Peyer's patch (tissue), 4 donors: ENCODE results near the gene MYBPC3. TPM values are rescaled to one million over a fixed set of nuclear protein-coding genes. Genes with fewer than 3 reads are reported as not detected.

Experiments used
- DNase-seq, 3 donors: peaks; one replicate each; pipeline ENCODE4 v3.0.0-alpha.2; 2017 to 2019
- H3K27ac ChIP-seq, 4 donors: fragments of 200-600 bp; sonication (generic); one replicate each; pipeline ENCODE4 v1.5.1; 2016 to 2019
- H3K27me3 ChIP-seq, 2 donors: fragments of 200-600 bp; sonication (generic); one replicate each; pipeline ENCODE4 v1.5.1; 2019
- H3K36me3 ChIP-seq, 3 donors: fragments of 200-600 bp; sonication (generic); one replicate each; pipeline ENCODE4 v1.5.1; 2016 to 2019
- H3K4me1 ChIP-seq, 4 donors: fragments of 200-600 bp; sonication (generic); one replicate each; pipeline ENCODE4 v1.5.1; 2016 to 2019
- H3K4me3 ChIP-seq, 4 donors: fragments of 200-600 bp; sonication (generic); 1 replicate in 3 of 4; 2 replicates in 1 of 4; pipeline ENCODE4 v1.5.1; 2016 to 2019; ENCODE audit warnings: mild to moderate bottlenecking in 1 of 4
- H3K9me3 ChIP-seq, 4 donors: fragments of 200-600 bp; sonication (generic); one replicate each; pipeline ENCODE4 v1.5.1; 2016 to 2019; ENCODE audit warnings: mild to moderate bottlenecking in 1 of 4
- POLR2A ChIP-seq, 2 donors: fragments of 450-650 bp; IDR thresholded peaks; one replicate each; pipeline ENCODE4 v1.5.1; 2017; ENCODE audit warnings: antibody characterized with exemption in 2 of 2, mild to moderate bottlenecking in 2 of 2, moderate library complexity in 2 of 2
- total RNA-seq, 4 donors: library from RNA; depleted of rRNA; stranded (reverse); fragments of >200 nt; gene quantifications; one replicate each; pipeline ENCODE4 v1.1.0, GENCODE V29; 2016
- TF ChIP-seq, protein P1 (sequence below), 6 experiments: fragments of 450-650 bp in 4 of 6; fragments of 200-600 bp in 2 of 6; sonication (generic) in 1 of 6; IDR thresholded peaks; one replicate each; pipeline ENCODE4 v1.5.1; 2017 to 2019; ENCODE audit warnings: antibody characterized with exemption in 6 of 6, mild to moderate bottlenecking in 3 of 6, moderate library complexity in 1 of 6

The MYBPC3 gene
- total RNA-seq, 4 donors from 2014 or later = not detected

DNA sequence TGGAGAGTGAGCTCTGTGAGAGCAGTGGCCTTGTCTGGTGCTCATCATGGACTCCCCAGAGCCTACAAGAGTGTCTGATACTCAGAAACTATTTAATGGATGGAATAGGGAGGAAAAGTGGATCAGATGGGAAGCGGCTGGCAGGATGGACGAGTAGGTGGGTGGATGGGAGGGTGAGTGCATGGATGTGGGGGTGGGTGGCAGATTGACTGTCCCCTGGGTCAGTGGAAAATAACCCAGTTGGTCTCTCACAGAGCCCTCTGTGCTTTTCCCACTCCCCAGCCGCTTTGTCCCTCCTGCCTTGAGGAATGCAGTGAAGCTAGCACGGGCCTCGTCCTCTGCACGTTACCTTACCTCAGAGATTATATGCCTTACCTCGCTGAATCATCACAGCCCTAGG lies 19.9 kb upstream of the MYBPC3 start:
- no peak overlapping the region for H3K27ac ChIP-seq
- DNase-seq = no peak
- H3K27me3 ChIP-seq = no peaks in the 10 kb centered on the region
- H3K9me3 ChIP-seq = no peaks in the 10 kb centered on the region
- TF ChIP-seq POLR2A (IDR thresholded peaks at IDR 0.05) = no peak
- TF ChIP-seq, protein P1, sequence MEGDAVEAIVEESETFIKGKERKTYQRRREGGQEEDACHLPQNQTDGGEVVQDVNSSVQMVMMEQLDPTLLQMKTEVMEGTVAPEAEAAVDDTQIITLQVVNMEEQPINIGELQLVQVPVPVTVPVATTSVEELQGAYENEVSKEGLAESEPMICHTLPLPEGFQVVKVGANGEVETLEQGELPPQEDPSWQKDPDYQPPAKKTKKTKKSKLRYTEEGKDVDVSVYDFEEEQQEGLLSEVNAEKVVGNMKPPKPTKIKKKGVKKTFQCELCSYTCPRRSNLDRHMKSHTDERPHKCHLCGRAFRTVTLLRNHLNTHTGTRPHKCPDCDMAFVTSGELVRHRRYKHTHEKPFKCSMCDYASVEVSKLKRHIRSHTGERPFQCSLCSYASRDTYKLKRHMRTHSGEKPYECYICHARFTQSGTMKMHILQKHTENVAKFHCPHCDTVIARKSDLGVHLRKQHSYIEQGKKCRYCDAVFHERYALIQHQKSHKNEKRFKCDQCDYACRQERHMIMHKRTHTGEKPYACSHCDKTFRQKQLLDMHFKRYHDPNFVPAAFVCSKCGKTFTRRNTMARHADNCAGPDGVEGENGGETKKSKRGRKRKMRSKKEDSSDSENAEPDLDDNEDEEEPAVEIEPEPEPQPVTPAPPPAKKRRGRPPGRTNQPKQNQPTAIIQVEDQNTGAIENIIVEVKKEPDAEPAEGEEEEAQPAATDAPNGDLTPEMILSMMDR (IDR thresholded peaks at IDR 0.05) = no peak
- H3K36me3 ChIP-seq = no peaks in the 10 kb centered on the region
- no peak overlapping the region for H3K4me3 ChIP-seq
- peaks cover 0 to 6% (median 0%) of the 10 kb centered on the region in 4 donors for H3K4me1 ChIP-seq

DNA sequence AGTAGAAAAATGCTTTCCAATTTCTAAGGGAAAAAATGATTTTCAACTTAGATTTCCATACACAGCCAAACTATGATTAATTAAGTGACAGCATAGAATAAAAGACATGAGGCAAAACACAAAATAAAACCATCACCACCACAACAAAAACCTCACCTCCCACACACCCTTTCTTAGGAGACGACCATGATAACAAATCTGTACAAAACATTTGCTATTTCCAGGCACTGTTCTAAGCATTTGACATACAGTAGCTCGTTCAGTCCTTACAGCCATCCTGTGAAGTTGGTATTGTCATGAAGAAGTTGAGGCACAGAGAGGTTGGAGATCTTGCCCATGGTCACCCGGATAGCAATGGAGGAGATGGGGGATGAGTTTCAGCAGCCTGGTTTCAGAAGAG lies 17.2 kb upstream of the MYBPC3 start:
- no peak for DNase-seq
- no peak overlapping the region for H3K4me3 ChIP-seq
- no peaks in the 10 kb centered on the region for H3K9me3 ChIP-seq
- no peak overlapping the region for H3K27ac ChIP-seq
- no peaks in the 10 kb centered on the region for H3K27me3 ChIP-seq
- H3K36me3 ChIP-seq = no peaks in the 10 kb centered on the region
- no peak for TF ChIP-seq POLR2A (IDR thresholded peaks at IDR 0.05)
- TF ChIP-seq, protein P1 (IDR thresholded peaks at IDR 0.05) = no peak
- H3K4me1 ChIP-seq = peaks cover 0 to 6% (median 0%) of the 10 kb centered on the region in 4 donors

DNA sequence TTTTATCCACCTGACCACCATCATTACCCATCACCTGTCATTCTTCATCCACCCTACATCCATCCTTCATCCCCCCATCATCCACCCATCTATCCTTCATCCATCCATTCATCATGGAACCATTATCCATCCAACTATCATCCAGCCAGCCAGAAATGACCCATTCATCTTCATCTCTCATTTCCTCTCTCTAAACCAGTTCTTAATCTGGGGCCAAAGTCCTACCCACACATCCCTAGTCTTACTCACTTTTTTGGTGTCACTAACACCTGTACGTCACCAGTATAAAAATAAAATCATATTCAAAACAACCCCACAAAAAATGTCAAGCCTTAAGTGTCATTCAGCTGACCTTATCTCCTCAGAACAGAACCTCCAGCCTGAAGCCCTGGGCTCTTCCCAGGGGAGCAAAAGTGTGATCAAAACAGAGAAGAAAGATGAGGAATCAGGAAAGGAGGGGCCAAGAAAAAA lies 13.6 kb upstream of the MYBPC3 start:
- Histone ChIP-seq H3K27ac (no peak overlapping the region), H3K9me3 (no peaks in the 10 kb centered on the region), H3K27me3 (no peaks in the 10 kb centered on the region), H3K36me3 (no peaks in the 10 kb centered on the region), H3K4me1 (no peaks in the 10 kb centered on the region), H3K4me3 (no peak overlapping the region)
- DNase-seq = no peak
- TF ChIP-seq, protein P1 (IDR thresholded peaks at IDR 0.05) = no peak
- no peak for TF ChIP-seq POLR2A (IDR thresholded peaks at IDR 0.05)

DNA sequence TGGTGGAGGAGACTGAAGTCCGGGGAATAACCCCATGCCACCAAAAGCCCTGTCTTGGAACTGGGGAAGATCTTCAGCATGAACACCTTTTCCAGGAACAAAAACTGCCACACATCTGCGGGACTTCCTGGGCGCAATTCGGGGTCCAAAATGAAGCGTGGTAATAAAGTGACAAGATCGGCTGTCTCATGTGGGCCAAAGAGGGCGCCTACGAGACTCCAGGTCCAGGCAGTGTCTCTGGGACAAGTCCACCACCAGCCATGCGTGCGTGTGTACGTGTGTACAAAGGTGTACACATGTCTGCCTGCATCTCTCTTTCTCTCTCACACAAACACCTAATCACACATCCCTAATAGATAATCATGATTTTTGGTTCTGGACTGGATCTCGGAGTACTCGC lies 8.9 kb upstream of the MYBPC3 start:
- peak in 1 of 3 donors; percentile 28 for DNase-seq
- H3K4me3 ChIP-seq = no peak overlapping the region
- TF ChIP-seq POLR2A (IDR thresholded peaks at IDR 0.05) = no peak
- TF ChIP-seq, protein P1 (IDR thresholded peaks at IDR 0.05) = no peak
- no peaks in the 10 kb centered on the region for H3K36me3 ChIP-seq
- H3K9me3 ChIP-seq = no peaks in the 10 kb centered on the region
- H3K27me3 ChIP-seq = no peaks in the 10 kb centered on the region
- no peaks in the 10 kb centered on the region for H3K4me1 ChIP-seq
- H3K27ac ChIP-seq = no peak overlapping the region

DNA sequence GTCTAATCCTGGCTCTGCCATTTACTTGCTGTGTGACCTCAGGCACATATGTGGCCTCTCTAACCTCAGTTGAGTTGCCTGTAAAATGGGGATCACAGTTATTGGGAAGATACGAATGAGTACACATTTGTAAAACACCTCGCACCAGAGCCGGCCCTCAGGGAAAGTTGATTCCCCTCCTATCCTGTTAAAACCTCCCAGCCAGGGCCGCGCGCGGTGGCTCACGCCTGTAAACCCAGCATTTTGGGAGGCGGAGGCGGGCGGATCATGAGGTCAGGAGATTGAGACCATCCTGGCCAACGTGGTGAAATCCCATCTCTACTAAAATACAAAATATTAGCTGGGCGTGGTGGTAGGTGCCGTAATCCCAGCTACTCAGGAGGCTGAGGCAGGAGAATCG lies 7.8 kb upstream of the MYBPC3 start:
- TF ChIP-seq POLR2A (IDR thresholded peaks at IDR 0.05) = no peak
- TF ChIP-seq, protein P1 (IDR thresholded peaks at IDR 0.05) = no peak
- Histone ChIP-seq H3K4me3 (no peak overlapping the region), H3K36me3 (no peaks in the 10 kb centered on the region), H3K9me3 (no peaks in the 10 kb centered on the region), H3K27ac (no peak overlapping the region), H3K27me3 (no peaks in the 10 kb centered on the region), H3K4me1 (no peaks in the 10 kb centered on the region)
- DNase-seq = peak in 1 of 3 donors; percentile 5

DNA sequence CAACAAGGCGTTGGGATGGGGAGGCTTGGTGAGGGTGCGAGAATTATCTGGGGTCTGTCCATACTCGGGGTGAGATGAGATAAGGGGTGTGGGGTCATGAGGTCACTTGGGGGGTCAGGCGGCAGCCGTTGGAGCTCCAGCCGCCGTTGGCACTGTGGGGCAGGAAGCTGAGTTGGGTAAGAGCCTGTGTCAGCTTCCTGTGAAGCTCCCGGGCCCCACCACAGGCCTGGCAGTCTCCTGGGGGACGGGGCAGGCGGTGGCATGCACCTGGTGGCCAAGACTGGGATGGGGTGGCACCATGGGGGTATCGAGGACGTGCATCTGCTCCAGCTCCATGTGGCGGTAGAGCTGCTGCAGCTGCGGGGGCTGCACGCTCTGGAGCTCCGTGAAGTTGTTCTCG lies 7.1 kb upstream of the MYBPC3 start:
- peak in 1 of 3 donors; percentile 44 for DNase-seq
- H3K27ac ChIP-seq = no peak overlapping the region
- H3K4me3 ChIP-seq = no peak overlapping the region
- H3K27me3 ChIP-seq = no peaks in the 10 kb centered on the region
- peaks cover 0 to 3% (median 0%) of the 10 kb centered on the region in 4 donors for H3K4me1 ChIP-seq
- H3K9me3 ChIP-seq = no peaks in the 10 kb centered on the region
- no peaks in the 10 kb centered on the region for H3K36me3 ChIP-seq
- TF ChIP-seq, protein P1 (IDR thresholded peaks at IDR 0.05) = no peak
- TF ChIP-seq POLR2A (IDR thresholded peaks at IDR 0.05) = no peak
